Upper lobe of left lung (tissue), 4 donors: ENCODE data around the gene PLD2.

Source experiments
- POLR2A ChIP-seq, 4 donors: fragments of 450-650 bp; IDR thresholded peaks; one replicate each; pipeline ENCODE4 v1.5.1; 2016 to 2017; ENCODE audit warnings: antibody characterized with exemption in 4 of 4, mild to moderate bottlenecking in 2 of 4
- TF ChIP-seq, protein P1 (sequence below), 6 experiments: fragments of 450-650 bp in 4 of 6; fragments of 200-600 bp in 2 of 6; sonication (generic) in 2 of 6; IDR thresholded peaks; one replicate each; pipeline ENCODE4 v1.5.1; 2016 to 2019; ENCODE audit warnings: antibody characterized with exemption in 6 of 6

DNA sequence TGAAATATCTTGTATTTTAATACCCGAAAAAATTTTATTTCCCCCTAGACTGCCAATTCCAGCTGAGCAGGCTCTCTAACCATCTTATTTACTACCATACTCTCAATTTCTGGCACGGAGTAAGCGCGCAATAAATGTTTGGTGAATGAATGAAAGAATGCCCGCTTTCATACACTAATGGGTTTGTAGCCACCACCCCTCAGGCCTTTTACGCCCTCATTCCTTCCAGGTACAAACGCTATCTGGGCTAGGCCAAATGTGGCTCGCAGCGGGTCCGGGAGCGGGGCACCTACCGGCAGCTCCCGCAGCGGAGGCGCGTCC, 536 bp upstream of the PLD2 start:
- TF ChIP-seq POLR2A (IDR thresholded peaks at IDR 0.05) = no peak
- TF ChIP-seq, protein P1, sequence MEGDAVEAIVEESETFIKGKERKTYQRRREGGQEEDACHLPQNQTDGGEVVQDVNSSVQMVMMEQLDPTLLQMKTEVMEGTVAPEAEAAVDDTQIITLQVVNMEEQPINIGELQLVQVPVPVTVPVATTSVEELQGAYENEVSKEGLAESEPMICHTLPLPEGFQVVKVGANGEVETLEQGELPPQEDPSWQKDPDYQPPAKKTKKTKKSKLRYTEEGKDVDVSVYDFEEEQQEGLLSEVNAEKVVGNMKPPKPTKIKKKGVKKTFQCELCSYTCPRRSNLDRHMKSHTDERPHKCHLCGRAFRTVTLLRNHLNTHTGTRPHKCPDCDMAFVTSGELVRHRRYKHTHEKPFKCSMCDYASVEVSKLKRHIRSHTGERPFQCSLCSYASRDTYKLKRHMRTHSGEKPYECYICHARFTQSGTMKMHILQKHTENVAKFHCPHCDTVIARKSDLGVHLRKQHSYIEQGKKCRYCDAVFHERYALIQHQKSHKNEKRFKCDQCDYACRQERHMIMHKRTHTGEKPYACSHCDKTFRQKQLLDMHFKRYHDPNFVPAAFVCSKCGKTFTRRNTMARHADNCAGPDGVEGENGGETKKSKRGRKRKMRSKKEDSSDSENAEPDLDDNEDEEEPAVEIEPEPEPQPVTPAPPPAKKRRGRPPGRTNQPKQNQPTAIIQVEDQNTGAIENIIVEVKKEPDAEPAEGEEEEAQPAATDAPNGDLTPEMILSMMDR (IDR thresholded peaks at IDR 0.05) = no peak
